Transverse colon (tissue), 4 donors: ENCODE measurements around the gene AGAP5. TPM values are rescaled to one million over a fixed set of nuclear protein-coding genes. Genes with fewer than 3 reads are reported as not detected.
"Not testable (repeated sequence)": the region's sequence is repeated elsewhere in the genome, so short reads cannot be mapped to it uniquely, and the experiment has no call there.

ENCODE experiments used
- DNase-seq: peaks from one replicate; pipeline ENCODE4 v3.0.0-alpha.2; 2019
- H3K27ac ChIP-seq, 4 donors: fragments of 200-600 bp; sonication (generic); 2 replicates each; pipeline ENCODE4 v1.5.1; 2016 to 2018; ENCODE audit warnings: inconsistent platforms in 4 of 4
- H3K27me3 ChIP-seq: fragments of 200-600 bp; sonication (generic); 2 replicates; pipeline ENCODE4 v1.5.1; 2017; ENCODE audit warnings: inconsistent platforms
- H3K36me3 ChIP-seq, 4 donors: fragments of 200-600 bp; sonication (generic); 2 replicates each; pipeline ENCODE4 v1.5.1; 2017 to 2019; ENCODE audit warnings: inconsistent platforms in 4 of 4
- H3K4me1 ChIP-seq, 4 donors: fragments of 200-600 bp; sonication (generic); 2 replicates each; pipeline ENCODE4 v1.5.1; 2017 to 2020; ENCODE audit warnings: inconsistent platforms in 4 of 4
- H3K4me3 ChIP-seq, 4 donors: fragments of 200-600 bp; sonication (generic); 1 replicate in 1 of 4; 2 replicates in 3 of 4; pipeline versions ENCODE4 v1.5.1 to v1.6.1; 2017 to 2019; ENCODE audit warnings: inconsistent platforms in 4 of 4
- H3K9me3 ChIP-seq, 2 donors: fragments of 200-600 bp; sonication (generic); 2 replicates each; pipeline ENCODE4 v1.5.1; 2017 to 2019; ENCODE audit warnings: inconsistent platforms in 2 of 2
- WGBS, 2 donors: methylation state at CpG; one replicate each; pipeline ENCODE4 v1.1.5; 2018; ENCODE audit warnings: low coverage in 1 of 2; 5-methylcytosine and 5-hydroxymethylcytosine counted together
- in situ Hi-C, 4 donors: fragments of 200-750 bp; cut with MboI; loops; one replicate each; pipeline versions ENCODE4 v1.15.0 to v1.15.1; 2017; ENCODE audit warnings: low sequenced_read_pairs in 3 of 4, low pct_ligation_motif_present in 1 of 4, low pct_unique_long_range_greater_than_20kb in 1 of 4
- intact Hi-C: fragments of 100-400 bp; cut with DNase I; formaldehyde crosslinking; loops from one replicate; pipeline ENCODE4 v1.15.1; 2023; ENCODE audit warnings: low total_unique reads
- total RNA-seq, 4 donors: library from RNA; depleted of rRNA; stranded (reverse); fragments of >200 nt; gene quantifications; one replicate each; pipeline ENCODE4 v1.1.0, GENCODE V29; 2016

The AGAP5 gene
- total RNA-seq, 4 donors from 2014 or later, result 8.0 to 12.7 (median 8.6) TPM; not detected in 1

GRCh38 chr10:73703924-73704323, 6.0 kb upstream of the AGAP5 start:
- H3K27ac ChIP-seq, DNase-seq, H3K36me3 ChIP-seq, H3K4me3 ChIP-seq, H3K27me3 ChIP-seq, H3K9me3 ChIP-seq, intact Hi-C loops, H3K4me1 ChIP-seq, in situ Hi-C loops: not testable (repeated sequence)

- DNase-seq, H3K4me3 ChIP-seq, H3K9me3 ChIP-seq, H3K27me3 ChIP-seq, in situ Hi-C loops, intact Hi-C loops, H3K27ac ChIP-seq, H3K36me3 ChIP-seq, H3K4me1 ChIP-seq: not testable (repeated sequence)
- whole genome bisulfite sequencing, 2 donors, result 84 to 100% methylated on average over 1 to 2 of the region's 2 CpGs
These were observed 910 bp upstream of the AGAP5 start for GRCh38 chr10:73698819-73699218.

- H3K4me3 ChIP-seq, in situ Hi-C loops, H3K4me1 ChIP-seq, DNase-seq, H3K27ac ChIP-seq, H3K27me3 ChIP-seq, H3K9me3 ChIP-seq, H3K36me3 ChIP-seq, intact Hi-C loops: not testable (repeated sequence)
These were observed 2.6 kb downstream of the AGAP5 start for GRCh38 chr10:73695302-73695701.

GRCh38 chr10:73690755-73691154, 7.2 kb downstream of the AGAP5 start:
- H3K4me1 ChIP-seq, H3K27me3 ChIP-seq, H3K9me3 ChIP-seq, H3K27ac ChIP-seq, intact Hi-C loops, H3K4me3 ChIP-seq, in situ Hi-C loops, DNase-seq, H3K36me3 ChIP-seq: not testable (repeated sequence)
- WGBS, 2 donors, result 99% methylated on average over 6 of the region's 6 CpGs; no CpG with 5 or more reads in 1 of the 2 donors

DNA sequence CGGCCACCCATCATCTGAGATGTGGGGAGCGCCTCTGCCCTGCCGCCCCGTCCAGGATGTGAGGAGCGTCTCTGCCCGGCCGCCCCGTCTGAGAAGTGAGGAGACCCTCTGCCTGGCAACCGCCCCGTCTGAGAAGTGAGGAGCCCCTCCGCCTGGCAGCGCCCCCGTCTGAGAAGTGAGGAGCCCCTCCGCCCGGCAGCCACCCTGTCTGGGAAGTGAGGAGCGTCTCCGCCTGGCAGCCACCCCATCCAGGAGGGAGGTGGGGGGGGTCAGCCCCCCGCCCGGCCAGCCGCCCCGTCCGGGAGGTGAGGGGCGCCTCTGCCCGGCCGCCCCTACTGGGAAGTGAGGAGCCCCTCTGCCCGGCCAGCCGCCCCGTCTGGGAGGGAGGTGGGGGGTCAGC, 8.3 kb downstream of the AGAP5 start:
- H3K4me1 ChIP-seq, H3K27ac ChIP-seq, H3K36me3 ChIP-seq, DNase-seq, in situ Hi-C loops, H3K4me3 ChIP-seq, intact Hi-C loops, H3K9me3 ChIP-seq, H3K27me3 ChIP-seq: not testable (repeated sequence)
- 98% methylated on average over 17 of the region's 28 CpGs; no CpG with 5 or more reads in 1 of the 2 donors for WGBS, 2 donors

- 89 to 100% methylated on average over 1 of the region's 1 CpG for whole genome bisulfite sequencing, 2 donors
- H3K4me3 ChIP-seq, intact Hi-C loops, H3K9me3 ChIP-seq, H3K27ac ChIP-seq, H3K4me1 ChIP-seq, in situ Hi-C loops, DNase-seq, H3K36me3 ChIP-seq, H3K27me3 ChIP-seq: not testable (repeated sequence)
These were observed 10.3 kb downstream of the AGAP5 start for GRCh38 chr10:73687641-73688040.

GRCh38 chr10:73674546-73674945, 23.4 kb downstream of the AGAP5 start:
- H3K27ac ChIP-seq, intact Hi-C loops, H3K9me3 ChIP-seq, H3K27me3 ChIP-seq, H3K4me3 ChIP-seq, in situ Hi-C loops, DNase-seq, H3K4me1 ChIP-seq, H3K36me3 ChIP-seq: not testable (repeated sequence)
- WGBS, 2 donors, result 84% methylated on average over 19 of the region's 20 CpGs; no CpG with 5 or more reads in 1 of the 2 donors

DNA sequence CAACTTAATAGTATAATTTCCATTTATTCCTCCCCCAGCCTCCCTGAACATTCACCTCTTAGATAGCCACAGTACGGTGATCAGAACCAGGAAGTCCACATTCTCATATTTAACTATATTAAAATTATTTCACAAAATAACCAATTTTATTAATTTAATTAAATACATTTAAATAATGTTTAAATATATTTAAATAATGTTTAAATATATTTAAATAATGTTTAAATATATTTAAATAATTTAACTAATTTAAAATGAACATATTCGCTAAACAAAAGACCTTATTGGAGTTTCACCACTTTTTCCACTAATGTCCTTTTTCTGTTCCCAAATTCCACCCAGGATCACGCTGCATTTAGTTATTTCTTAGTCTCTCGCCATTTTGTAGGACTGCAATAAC, 29.5 kb downstream of the AGAP5 start:
- WGBS, 2 donors, result 99 to 100% methylated on average over 2 to 4 of the region's 4 CpGs
- H3K4me3 ChIP-seq, H3K27ac ChIP-seq, H3K36me3 ChIP-seq, H3K4me1 ChIP-seq, DNase-seq, H3K27me3 ChIP-seq, H3K9me3 ChIP-seq, intact Hi-C loops, in situ Hi-C loops: not testable (repeated sequence)

- H3K9me3 ChIP-seq, intact Hi-C loops, H3K27ac ChIP-seq, H3K27me3 ChIP-seq, H3K4me3 ChIP-seq, H3K4me1 ChIP-seq, in situ Hi-C loops, H3K36me3 ChIP-seq, DNase-seq: not testable (repeated sequence)
- WGBS, 2 donors, result 65% methylated on average over 3 of the region's 5 CpGs; no CpG with 5 or more reads in 1 of the 2 donors
These were observed 31.6 kb downstream of the AGAP5 start for GRCh38 chr10:73666153-73666809.

DNA sequence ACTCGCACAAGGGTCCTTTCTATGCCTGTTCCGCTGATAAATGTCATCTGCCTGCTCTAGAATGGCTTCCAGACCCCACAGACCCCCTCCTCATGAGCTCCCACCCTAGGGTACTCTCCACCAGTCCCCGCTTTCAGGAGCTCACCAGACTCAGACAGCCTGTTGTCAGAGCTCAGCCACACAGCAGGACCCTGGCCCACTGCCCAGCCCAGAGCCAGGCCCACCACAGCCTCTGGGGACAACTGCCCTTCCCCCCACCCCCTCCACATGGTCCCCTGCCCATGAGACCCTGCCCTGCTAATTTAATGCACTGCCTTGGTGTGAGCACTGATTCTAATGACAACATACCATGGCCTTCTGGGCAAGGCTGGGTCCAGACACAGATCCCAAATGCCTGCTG, 32.3 kb downstream of the AGAP5 start:
- H3K4me3 ChIP-seq, H3K27me3 ChIP-seq, H3K36me3 ChIP-seq, intact Hi-C loops, in situ Hi-C loops, H3K27ac ChIP-seq, DNase-seq, H3K9me3 ChIP-seq, H3K4me1 ChIP-seq: not testable (repeated sequence)
- WGBS, 2 donors, result 81% methylated on average over 3 of the region's 3 CpGs; no CpG with 5 or more reads in 1 of the 2 donors

GRCh38 chr10:73664156-73665040, 33.5 kb downstream of the AGAP5 start:
- H3K27me3 ChIP-seq, DNase-seq, H3K4me3 ChIP-seq, H3K36me3 ChIP-seq, H3K9me3 ChIP-seq, H3K27ac ChIP-seq, H3K4me1 ChIP-seq, in situ Hi-C loops, intact Hi-C loops: not testable (repeated sequence)
- WGBS, 2 donors, result 76% methylated on average over 12 of the region's 13 CpGs; no CpG with 5 or more reads in 1 of the 2 donors
